GM23338 (cell line): ENCODE measurements around the gene DLG5. TPM values are rescaled to one million over a fixed set of nuclear protein-coding genes. Genes with fewer than 3 reads are reported as not detected.

ENCODE experiments used
- ATAC-seq: fragments of 200-7000 bp; cut with Tn5 transposase; 3 replicates; pipeline ENCODE4 v1.9.1; 2020
- DNase-seq: peaks from one replicate; pipeline ENCODE4 v3.0.0-alpha.2; 2015; ENCODE audit warnings: low spot score
- H2AFZ ChIP-seq: fragments of 200-600 bp; sonication (generic); 2 replicates; pipeline ENCODE4 v1.8.0; 2016; ENCODE audit warnings: antibody characterized with exemption, mild to moderate bottlenecking, moderate library complexity
- H3F3A ChIP-seq: fragments of 200-600 bp; sonication (generic); replicated peaks from 2 replicates; pipeline ENCODE4 v1.8.0; 2017; ENCODE audit warnings: antibody characterized with exemption, mixed run types, low read depth
- H3K27ac ChIP-seq: fragments of 200-600 bp; sonication (generic); 2 replicates; pipeline ENCODE4 v1.6.1; 2016; ENCODE audit warnings: low read depth
- H3K27me3 ChIP-seq: fragments of 200-600 bp; sonication (generic); 2 replicates; pipeline ENCODE4 v1.8.0; 2016; ENCODE audit warnings: mild to moderate bottlenecking, mixed run types, moderate library complexity; ENCODE audit not compliant: insufficient read depth
- H3K36me3 ChIP-seq: fragments of 200-600 bp; sonication (generic); 2 replicates; pipeline ENCODE4 v1.8.0; 2016; ENCODE audit warnings: mild to moderate bottlenecking; ENCODE audit not compliant: insufficient read depth
- H3K4me1 ChIP-seq: fragments of 200-600 bp; sonication (generic); 2 replicates; pipeline ENCODE4 v1.8.0; 2016; ENCODE audit warnings: mild to moderate bottlenecking, moderate library complexity; ENCODE audit not compliant: insufficient read depth
- H3K4me2 ChIP-seq: fragments of 200-600 bp; sonication (generic); 2 replicates; pipeline ENCODE4 v1.7.1; 2017; ENCODE audit warnings: mixed run types
- H3K4me3 ChIP-seq: fragments of 200-600 bp; sonication (generic); 2 replicates; pipeline ENCODE4 v1.6.1; 2016; ENCODE audit warnings: mixed run types
- H3K79me2 ChIP-seq: fragments of 200-600 bp; sonication (generic); replicated peaks from 2 replicates; pipeline ENCODE4 v1.8.0; 2017; ENCODE audit warnings: mild to moderate bottlenecking; ENCODE audit not compliant: insufficient read depth
- H3K9me2 ChIP-seq: fragments of 200-600 bp; sonication (generic); 2 replicates; pipeline ENCODE4 v1.8.0; 2017; ENCODE audit not compliant: insufficient read depth
- H4K20me1 ChIP-seq: fragments of 200-600 bp; sonication (generic); replicated peaks from 2 replicates; pipeline ENCODE4 v1.8.0; 2017; ENCODE audit warnings: mild to moderate bottlenecking; ENCODE audit not compliant: insufficient read depth
- H3K27ac Mint-ChIP-seq: 2 replicates; pipeline ENCODE4 v1.8.0; 2020; ENCODE audit warnings: inconsistent platforms, mild to moderate bottlenecking, moderate library complexity, mixed read lengths
- H3K27me3 Mint-ChIP-seq: 3 replicates; pipeline ENCODE4 v1.8.0; 2022; ENCODE audit warnings: low read depth, mild to moderate bottlenecking, moderate library complexity, mixed read lengths, inconsistent platforms; ENCODE audit not compliant: insufficient read depth, poor library complexity
- H3K36me3 Mint-ChIP-seq: 3 replicates; pipeline ENCODE4 v1.8.0; 2021; ENCODE audit warnings: low read depth, mild to moderate bottlenecking, inconsistent platforms, moderate library complexity, mixed read lengths
- H3K4me1 Mint-ChIP-seq: 3 replicates; pipeline ENCODE4 v1.8.0; 2020; ENCODE audit warnings: mild to moderate bottlenecking, inconsistent platforms, mixed read lengths
- H3K4me3 Mint-ChIP-seq: 3 replicates; pipeline ENCODE4 v1.8.0; 2021; ENCODE audit warnings: moderate library complexity, mild to moderate bottlenecking, inconsistent platforms, mixed read lengths
- H3K9me3 Mint-ChIP-seq: 3 replicates; pipeline ENCODE4 v1.8.0; 2020; ENCODE audit warnings: moderate library complexity, mild to moderate bottlenecking, inconsistent platforms, mixed read lengths
- CREB1 ChIP-seq: fragments of 250-450 bp; sonication (Bioruptor Pico); IDR thresholded peaks from 2 replicates; pipeline ENCODE4 v1.5.0; 2020; ENCODE audit warnings: low read depth, mild to moderate bottlenecking, moderate library complexity
- CTCF ChIP-seq, 2 experiments: fragments of 200-600 bp in 1 of 2; sonication (generic) in 1 of 2; conservative IDR thresholded peaks; 2 replicates each; pipeline versions ENCODE4 v1.5.1 to v1.6.1; 2016 to 2017; ENCODE audit warnings: antibody characterized with exemption in 2 of 2, low read depth in 2 of 2, mild to moderate bottlenecking in 2 of 2, moderate library complexity in 1 of 2
- EZH2 ChIP-seq: fragments of 200-600 bp; sonication (generic); IDR thresholded peaks from one replicate; pipeline ENCODE4 v1.8.0; 2017; ENCODE audit warnings: antibody characterized with exemption, mild to moderate bottlenecking, low read depth; ENCODE audit not compliant: unreplicated experiment
- EZH2phosphoT487 ChIP-seq: fragments of 200-600 bp; sonication (generic); IDR thresholded peaks from one replicate; pipeline ENCODE4 v1.8.1; 2018; ENCODE audit warnings: antibody characterized with exemption; ENCODE audit not compliant: unreplicated experiment
- JUNB ChIP-seq: IDR thresholded peaks from one replicate; pipeline ENCODE4 v1.6.1; 2016; ENCODE audit warnings: antibody characterized with exemption; ENCODE audit not compliant: unreplicated experiment
- NANOG ChIP-seq: IDR thresholded peaks from 2 replicates; pipeline ENCODE4 v1.6.1; 2016; ENCODE audit warnings: antibody characterized with exemption, borderline replicate concordance
- POLR2AphosphoS5 ChIP-seq: IDR thresholded peaks from 2 replicates; pipeline ENCODE4 v1.6.1; 2016; ENCODE audit warnings: antibody characterized with exemption, low read depth
- STAT1 ChIP-seq: IDR thresholded peaks from one replicate; pipeline ENCODE4 v1.6.1; 2016; ENCODE audit warnings: antibody characterized with exemption; ENCODE audit not compliant: unreplicated experiment
- ZNF114 ChIP-seq: fragments of 250-450 bp; sonication (Bioruptor Pico); IDR thresholded peaks from 2 replicates; pipeline ENCODE4 v1.5.0; 2020; ENCODE audit warnings: mild to moderate bottlenecking, moderate library complexity
- ZNF331 ChIP-seq: fragments of 250-450 bp; sonication (Bioruptor Pico); IDR thresholded peaks from 2 replicates; pipeline ENCODE4 v1.5.0; 2020; ENCODE audit warnings: low read depth, mild to moderate bottlenecking, moderate library complexity
- ZNF462 ChIP-seq: fragments of 250-450 bp; sonication (Bioruptor Pico); IDR thresholded peaks from 2 replicates; pipeline ENCODE4 v1.5.0; 2020; ENCODE audit warnings: mild to moderate bottlenecking, moderate library complexity
- polyA plus RNA-seq: library from polyadenylated mRNA; unstranded; fragments of >200 nt; fragmentation: Nextera tagmentation; extraction: Ambion mirVana; gene quantifications from 2 replicates; pipeline ENCODE4 v1.2.1, GENCODE V29; 2016
- total RNA-seq: library from RNA; depleted of rRNA; stranded (reverse); fragments of >200 nt; shearing (Covaris generic); gene quantifications from 2 replicates; pipeline ENCODE4 v1.2.3, GENCODE V29; 2014
- TF ChIP-seq, protein P1 (sequence below): IDR thresholded peaks from one replicate; pipeline ENCODE4 v1.6.1; 2018; ENCODE audit warnings: antibody characterized with exemption; ENCODE audit not compliant: unreplicated experiment
- TF ChIP-seq, protein P2 (sequence below): IDR thresholded peaks from 2 replicates; pipeline ENCODE4 v1.6.1; 2016; ENCODE audit warnings: antibody characterized with exemption

Gene DLG5
- total and polyA plus RNA-seq, 2 experiments from 2014 or later = 7.4 to 66.6 TPM

- no peaks in the 10 kb centered on the region for H3K36me3 ChIP-seq
- no peaks in the 10 kb centered on the region for H3K27me3 ChIP-seq
- H3K4me3 ChIP-seq = no peak overlapping the region
- peaks cover 23% of the 10 kb centered on the region for H3K27me3 Mint-ChIP-seq
- ATAC-seq = no peak
- H3K4me1 Mint-ChIP-seq = peaks cover 69% of the 10 kb centered on the region
- 0 out of 2 replicates have a peak, but pooled peaks cover 9% of the 10 kb centered on the region for H3F3A ChIP-seq
- H4K20me1 ChIP-seq = peaks cover 8% of the 10 kb centered on the region; the same call in 1 of the 2 replicates
- H3K9me3 Mint-ChIP-seq = no peaks in the 10 kb centered on the region
- H2AFZ ChIP-seq = no peak overlapping the region
- no peaks in the 10 kb centered on the region for H3K9me2 ChIP-seq
- H3K4me3 Mint-ChIP-seq = no peak overlapping the region
- H3K4me2 ChIP-seq = no peak overlapping the region
- H3K79me2 ChIP-seq = peaks cover 85% of the 10 kb centered on the region
- no peak for DNase-seq
- H3K36me3 Mint-ChIP-seq = no peaks in the 10 kb centered on the region
- H3K27ac ChIP-seq = peak overlapping the region; percentile 78
- H3K27ac Mint-ChIP-seq = peak overlapping the region; percentile 23; the same call in 1 of the 2 replicates
- no peak for TF ChIP-seq CTCF (conservative IDR thresholded peaks at IDR 0.05; ENCODE audit: low read depth in 2 of 2)
- TF ChIP-seq, protein P1, sequence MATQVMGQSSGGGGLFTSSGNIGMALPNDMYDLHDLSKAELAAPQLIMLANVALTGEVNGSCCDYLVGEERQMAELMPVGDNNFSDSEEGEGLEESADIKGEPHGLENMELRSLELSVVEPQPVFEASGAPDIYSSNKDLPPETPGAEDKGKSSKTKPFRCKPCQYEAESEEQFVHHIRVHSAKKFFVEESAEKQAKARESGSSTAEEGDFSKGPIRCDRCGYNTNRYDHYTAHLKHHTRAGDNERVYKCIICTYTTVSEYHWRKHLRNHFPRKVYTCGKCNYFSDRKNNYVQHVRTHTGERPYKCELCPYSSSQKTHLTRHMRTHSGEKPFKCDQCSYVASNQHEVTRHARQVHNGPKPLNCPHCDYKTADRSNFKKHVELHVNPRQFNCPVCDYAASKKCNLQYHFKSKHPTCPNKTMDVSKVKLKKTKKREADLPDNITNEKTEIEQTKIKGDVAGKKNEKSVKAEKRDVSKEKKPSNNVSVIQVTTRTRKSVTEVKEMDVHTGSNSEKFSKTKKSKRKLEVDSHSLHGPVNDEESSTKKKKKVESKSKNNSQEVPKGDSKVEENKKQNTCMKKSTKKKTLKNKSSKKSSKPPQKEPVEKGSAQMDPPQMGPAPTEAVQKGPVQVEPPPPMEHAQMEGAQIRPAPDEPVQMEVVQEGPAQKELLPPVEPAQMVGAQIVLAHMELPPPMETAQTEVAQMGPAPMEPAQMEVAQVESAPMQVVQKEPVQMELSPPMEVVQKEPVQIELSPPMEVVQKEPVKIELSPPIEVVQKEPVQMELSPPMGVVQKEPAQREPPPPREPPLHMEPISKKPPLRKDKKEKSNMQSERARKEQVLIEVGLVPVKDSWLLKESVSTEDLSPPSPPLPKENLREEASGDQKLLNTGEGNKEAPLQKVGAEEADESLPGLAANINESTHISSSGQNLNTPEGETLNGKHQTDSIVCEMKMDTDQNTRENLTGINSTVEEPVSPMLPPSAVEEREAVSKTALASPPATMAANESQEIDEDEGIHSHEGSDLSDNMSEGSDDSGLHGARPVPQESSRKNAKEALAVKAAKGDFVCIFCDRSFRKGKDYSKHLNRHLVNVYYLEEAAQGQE = no peak
- no peak for TF ChIP-seq JUNB
- TF ChIP-seq EZH2 = no peak
- no peak for TF ChIP-seq ZNF331 (CRISPR knock-in tag)
- TF ChIP-seq EZH2phosphoT487 = no peak
- TF ChIP-seq POLR2AphosphoS5 = no peak
- TF ChIP-seq ZNF462 (CRISPR knock-in tag) = no peak
- TF ChIP-seq NANOG = no peak
- no peak for TF ChIP-seq ZNF114
- TF ChIP-seq CREB1 (CRISPR knock-in tag) = no peak
- TF ChIP-seq, protein P2, sequence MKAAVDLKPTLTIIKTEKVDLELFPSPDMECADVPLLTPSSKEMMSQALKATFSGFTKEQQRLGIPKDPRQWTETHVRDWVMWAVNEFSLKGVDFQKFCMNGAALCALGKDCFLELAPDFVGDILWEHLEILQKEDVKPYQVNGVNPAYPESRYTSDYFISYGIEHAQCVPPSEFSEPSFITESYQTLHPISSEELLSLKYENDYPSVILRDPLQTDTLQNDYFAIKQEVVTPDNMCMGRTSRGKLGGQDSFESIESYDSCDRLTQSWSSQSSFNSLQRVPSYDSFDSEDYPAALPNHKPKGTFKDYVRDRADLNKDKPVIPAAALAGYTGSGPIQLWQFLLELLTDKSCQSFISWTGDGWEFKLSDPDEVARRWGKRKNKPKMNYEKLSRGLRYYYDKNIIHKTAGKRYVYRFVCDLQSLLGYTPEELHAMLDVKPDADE = no peak
- no peak for TF ChIP-seq STAT1
- peaks cover 43% of the 10 kb centered on the region for H3K4me1 ChIP-seq
These were observed 33.2 kb downstream of the DLG5 start for GRCh38 chr10:77893386-77893785.
